Measurements from ENCODE around the gene TRIM56. TPM values are rescaled to one million over a fixed set of nuclear protein-coding genes. Genes with fewer than 3 reads are reported as not detected.
"Not testable (repeated sequence)": the region's sequence is repeated elsewhere in the genome, so short reads cannot be mapped to it uniquely, and the experiment has no call there.

Gene TRIM56, protein sequence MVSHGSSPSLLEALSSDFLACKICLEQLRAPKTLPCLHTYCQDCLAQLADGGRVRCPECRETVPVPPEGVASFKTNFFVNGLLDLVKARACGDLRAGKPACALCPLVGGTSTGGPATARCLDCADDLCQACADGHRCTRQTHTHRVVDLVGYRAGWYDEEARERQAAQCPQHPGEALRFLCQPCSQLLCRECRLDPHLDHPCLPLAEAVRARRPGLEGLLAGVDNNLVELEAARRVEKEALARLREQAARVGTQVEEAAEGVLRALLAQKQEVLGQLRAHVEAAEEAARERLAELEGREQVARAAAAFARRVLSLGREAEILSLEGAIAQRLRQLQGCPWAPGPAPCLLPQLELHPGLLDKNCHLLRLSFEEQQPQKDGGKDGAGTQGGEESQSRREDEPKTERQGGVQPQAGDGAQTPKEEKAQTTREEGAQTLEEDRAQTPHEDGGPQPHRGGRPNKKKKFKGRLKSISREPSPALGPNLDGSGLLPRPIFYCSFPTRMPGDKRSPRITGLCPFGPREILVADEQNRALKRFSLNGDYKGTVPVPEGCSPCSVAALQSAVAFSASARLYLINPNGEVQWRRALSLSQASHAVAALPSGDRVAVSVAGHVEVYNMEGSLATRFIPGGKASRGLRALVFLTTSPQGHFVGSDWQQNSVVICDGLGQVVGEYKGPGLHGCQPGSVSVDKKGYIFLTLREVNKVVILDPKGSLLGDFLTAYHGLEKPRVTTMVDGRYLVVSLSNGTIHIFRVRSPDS
- 10 to 100 TPM; 20.7 to 22.4 TPM for total RNA-seq
- long read RNA-seq, full-length matches to known transcripts: 3 of 10 reads
- long read RNA-seq, partial matches to known transcripts: 0 of 10 reads
- long read RNA-seq, other reads (novel, unspliced or antisense): 7 of 10 reads

DNA sequence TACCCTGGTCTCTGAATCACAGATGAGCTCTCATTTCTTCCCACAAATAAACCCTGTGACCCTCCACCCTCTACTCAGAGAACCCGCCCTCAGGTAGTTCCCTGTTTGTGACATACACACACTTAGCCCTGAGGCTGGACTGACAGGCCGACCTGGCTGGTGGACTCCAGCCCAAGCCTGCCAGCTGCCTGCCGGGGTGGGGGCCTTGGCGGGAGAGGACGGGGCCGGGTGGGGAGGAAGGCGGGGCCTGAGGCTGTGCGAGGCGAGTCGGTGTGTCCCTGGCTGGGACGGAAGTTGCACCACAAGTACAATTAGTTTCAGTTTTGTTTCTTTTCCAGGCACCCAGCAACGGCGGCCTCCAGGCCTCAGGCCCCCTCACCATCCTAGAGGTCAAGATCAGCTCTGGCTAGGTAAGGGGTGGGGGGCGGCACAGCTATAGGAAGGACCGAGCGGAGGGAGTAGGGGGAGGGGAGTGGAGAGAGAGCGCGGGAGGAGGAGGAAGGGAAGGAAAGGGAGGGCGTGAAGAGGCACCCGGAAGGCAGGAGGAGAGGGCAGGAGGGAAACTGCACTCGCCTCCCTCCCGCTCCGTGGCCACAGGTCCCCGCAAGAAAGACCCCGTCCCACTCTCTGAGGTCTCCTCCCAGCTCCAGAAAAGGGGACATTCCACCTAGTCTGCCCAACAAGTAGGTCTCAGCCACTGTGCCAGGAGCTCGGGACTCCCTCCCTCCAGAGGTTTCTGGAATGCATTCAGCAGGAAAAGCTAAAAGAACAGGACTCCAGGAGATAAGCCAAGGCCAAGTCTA, at the start of gene TRIM56:
Gene TRIM56 (plus strand): TSS at position 320 of the 803 bp plus-strand sequence. CDS start 1,832 bp downstream, outside the sequence.
- ATAC-seq (peak; percentile 96 to 97), DNase-seq (peak; percentile 92)
- intact Hi-C loops (cut with DNase I): no loop called here

DNA sequence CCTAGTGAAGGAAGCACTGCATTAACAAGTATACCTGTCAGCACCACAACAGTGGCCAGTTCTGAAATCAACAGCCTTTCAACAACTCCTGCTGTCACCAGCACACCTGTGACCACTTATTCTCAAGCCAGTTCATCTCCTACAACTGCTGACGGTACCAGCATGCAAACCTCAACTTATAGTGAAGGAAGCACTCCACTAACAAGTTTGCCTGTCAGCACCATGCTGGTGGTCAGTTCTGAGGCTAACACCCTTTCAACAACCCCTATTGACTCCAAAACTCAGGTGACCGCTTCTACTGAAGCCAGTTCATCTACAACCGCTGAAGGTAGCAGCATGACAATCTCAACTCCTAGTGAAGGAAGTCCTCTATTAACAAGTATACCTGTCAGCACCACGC, 49.3 kb upstream of the TRIM56 start:
- DNase-seq (no peak), ATAC-seq (no peak)
- intact Hi-C loops (cut with DNase I): no loop called here

GRCh38 chr7:101041283-101041682, 44.0 kb upstream of the TRIM56 start:
- ATAC-seq; intact Hi-C loops (cut with DNase I); DNase-seq: not testable (repeated sequence)

GRCh38 chr7:101058355-101058754, 26.9 kb upstream of the TRIM56 start:
- intact Hi-C loops (cut with DNase I): loop anchor here (2.0 to 10.0 kb wide), 3 partner anchors 94 to 162 kb away; partner anchors contain the start of genes ACHE (in 1 of the 2) and MUC12 (in 1 of the 2)
- ATAC-seq: peak; percentile 68 to 81
- DNase-seq: peak; percentile 67

DNA sequence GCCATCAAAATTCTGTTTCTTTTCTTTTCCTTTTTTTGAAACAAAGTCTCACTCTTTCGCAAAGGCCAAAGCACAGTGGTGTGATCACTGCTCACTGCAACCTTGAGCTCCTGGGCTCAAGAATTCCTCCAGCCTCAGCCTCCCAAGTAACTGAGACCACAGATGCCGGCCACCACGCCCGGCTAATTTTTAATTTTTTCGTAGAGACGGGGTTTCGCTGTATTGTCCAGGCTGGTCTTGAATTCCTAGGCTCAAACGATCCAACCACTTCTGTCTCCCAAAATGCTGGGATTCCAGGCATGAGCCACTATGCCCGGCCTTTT, 25.7 kb upstream of the TRIM56 start:
- intact Hi-C loops (cut with DNase I): loop anchor here (2.0 to 10.0 kb wide), 3 partner anchors 95 to 163 kb away; partner anchors contain the start of genes ACHE (in 1 of the 2) and MUC12 (in 1 of the 2)
- ATAC-seq: no peak

GRCh38 chr7:101060992-101061391, 24.3 kb upstream of the TRIM56 start:
- no peak for ATAC-seq
- DNase-seq: no peak
- intact Hi-C loops (cut with DNase I): no loop called here

More for the DNA sequence above, 25.7 kb upstream of the TRIM56 start:
- DNase-seq: no peak

- ATAC-seq; intact Hi-C loops (cut with DNase I); DNase-seq: not testable (repeated sequence)
Measured at GRCh38 chr7:101064176-101064550, 21.1 kb upstream of the TRIM56 start.

- ATAC-seq; DNase-seq; intact Hi-C loops (cut with DNase I): not testable (repeated sequence)
Measured at GRCh38 chr7:101065162-101065561, 20.1 kb upstream of the TRIM56 start.

DNA sequence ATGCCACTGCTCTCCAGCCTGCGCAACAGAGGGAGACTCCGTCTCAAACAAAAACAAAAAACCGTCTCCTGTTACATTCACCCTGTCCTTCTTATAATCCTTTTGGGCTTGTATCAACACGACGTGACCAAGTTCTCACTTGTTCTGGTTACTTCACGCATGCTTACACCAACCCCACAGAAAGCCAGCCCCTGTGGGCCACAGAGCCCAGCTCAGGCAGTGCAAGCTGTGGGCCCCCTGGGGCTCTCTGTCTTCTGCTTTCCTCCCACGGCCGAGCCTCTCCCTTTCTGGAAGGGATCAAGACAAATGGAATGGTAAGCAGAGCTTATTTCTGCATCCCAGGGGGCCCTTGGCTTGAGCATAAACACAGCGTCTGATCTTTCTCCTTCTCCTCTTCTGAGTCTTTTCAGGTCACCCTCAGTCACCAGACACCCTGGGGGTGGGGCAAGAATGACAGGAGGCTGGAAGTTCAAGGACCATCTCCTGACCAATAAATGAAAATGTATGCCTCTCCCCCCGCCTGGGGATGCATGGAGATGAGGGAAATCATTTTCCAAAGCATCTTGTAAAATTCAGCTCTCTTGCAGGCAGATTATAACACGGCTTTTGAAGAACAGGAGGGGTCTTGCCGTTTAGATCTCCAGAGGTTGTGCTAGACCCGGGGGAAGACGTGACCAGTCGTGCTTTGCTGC, 19.0 kb upstream of the TRIM56 start:
- intact Hi-C loops (cut with DNase I): no loop called here
- no peak for DNase-seq
- ATAC-seq: no peak

DNA sequence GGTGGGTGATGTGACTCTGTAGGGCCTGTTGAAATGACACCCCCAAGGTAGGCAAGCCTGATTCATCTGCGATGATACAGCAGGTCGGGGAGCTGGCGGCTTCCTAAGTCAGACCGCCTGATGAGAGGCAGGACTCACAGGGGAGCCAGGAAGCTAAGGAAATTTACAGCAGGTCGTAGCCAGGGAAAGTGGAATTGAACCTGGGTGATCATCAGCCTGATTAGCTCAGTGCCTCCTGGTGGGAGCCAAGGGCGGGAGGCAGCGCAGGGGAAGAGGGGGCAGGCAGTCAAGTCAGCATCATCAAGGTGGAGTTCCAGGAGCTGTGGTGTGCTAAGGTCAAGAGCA, 18.5 kb upstream of the TRIM56 start:
- DNase-seq: no peak
- intact Hi-C loops (cut with DNase I): no loop called here

DNA sequence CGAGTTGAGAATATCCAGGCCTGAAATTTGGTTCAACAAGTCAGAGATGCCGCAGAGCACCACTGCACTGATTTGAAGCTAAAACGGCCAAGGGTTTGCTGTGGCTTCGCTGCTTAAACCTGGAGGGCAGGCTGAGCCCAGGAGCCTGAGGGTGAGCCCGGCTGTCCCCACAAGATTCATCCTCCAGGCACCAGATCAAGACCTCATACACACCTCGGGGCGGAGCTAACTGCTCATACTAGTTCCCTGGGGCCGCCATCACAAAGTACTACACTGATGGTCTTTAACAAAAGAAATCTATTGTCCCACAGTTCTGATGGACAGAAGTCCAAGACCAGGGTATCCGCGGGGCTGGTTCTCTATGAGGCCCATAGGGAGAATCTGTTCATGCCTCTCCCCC, 16.9 kb upstream of the TRIM56 start:
- no peak for DNase-seq
- intact Hi-C loops (cut with DNase I): no loop called here
- no peak for ATAC-seq

More for the DNA sequence above, 18.5 kb upstream of the TRIM56 start:
- ATAC-seq: no peak

DNA sequence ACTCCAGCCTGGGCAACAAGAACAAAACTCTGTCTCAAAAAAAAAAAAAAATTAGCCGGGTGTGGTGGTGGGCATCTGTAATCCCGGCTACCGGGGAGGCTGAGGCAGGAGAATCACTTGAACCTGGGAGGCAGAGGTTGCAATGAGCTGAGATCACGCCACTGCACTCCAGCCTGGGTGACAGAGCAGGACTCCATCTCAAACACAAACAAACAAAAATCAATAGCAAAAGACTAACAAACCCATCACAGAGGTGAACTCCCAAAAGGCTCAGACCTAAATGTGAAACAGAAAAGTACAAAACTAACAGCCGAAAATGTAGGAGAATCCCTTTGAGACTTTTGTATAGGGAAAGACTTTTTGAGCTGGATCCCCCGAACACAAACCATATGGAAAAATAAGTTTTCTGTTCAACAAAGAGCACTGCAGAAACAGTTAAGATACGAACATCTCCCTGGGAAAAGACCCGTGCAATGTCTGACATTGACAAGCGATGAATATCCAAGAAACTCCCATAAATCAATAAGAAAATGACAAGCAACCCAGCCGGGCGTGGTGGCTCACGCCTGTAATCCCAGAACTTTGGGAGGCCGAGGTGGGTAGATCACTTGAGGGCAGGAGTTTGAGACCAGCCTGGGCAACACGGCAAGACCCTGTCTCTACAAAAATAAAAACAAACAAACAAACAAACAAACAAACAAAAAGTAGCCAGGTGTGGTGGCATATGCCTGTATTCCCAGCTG, 13.7 kb upstream of the TRIM56 start:
- DNase-seq; intact Hi-C loops (cut with DNase I); ATAC-seq: not testable (repeated sequence)

DNA sequence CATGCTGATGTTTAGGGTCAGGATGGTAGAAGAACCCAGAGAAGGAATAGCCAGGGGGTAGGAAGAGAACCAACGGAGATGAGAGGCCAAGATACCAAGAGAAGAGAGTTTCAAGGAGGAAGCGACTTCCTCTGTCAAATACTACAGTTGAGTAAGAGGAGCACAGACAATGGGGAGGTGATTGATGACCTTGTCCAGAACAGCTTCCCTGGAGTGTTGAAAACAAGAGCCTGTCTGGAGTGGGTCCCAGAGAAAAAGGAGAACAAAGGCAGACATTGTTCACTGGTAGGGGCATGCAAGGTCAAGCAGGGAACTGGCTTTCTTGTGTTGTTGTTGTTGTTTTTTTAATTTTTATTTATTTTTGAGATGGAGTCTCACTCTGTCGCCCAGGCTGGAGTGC, 9.6 kb upstream of the TRIM56 start:
- no peak for ATAC-seq
- DNase-seq: no peak
- intact Hi-C loops (cut with DNase I): no loop called here

GRCh38 chr7:101076183-101076582, 9.1 kb upstream of the TRIM56 start:
- DNase-seq; ATAC-seq; intact Hi-C loops (cut with DNase I): not testable (repeated sequence)

GRCh38 chr7:101077303-101078086, 7.8 kb upstream of the TRIM56 start:
- ATAC-seq: peak; percentile 90 to 91
- peak; percentile 77 for DNase-seq
- intact Hi-C loops (cut with DNase I): no loop called here

DNA sequence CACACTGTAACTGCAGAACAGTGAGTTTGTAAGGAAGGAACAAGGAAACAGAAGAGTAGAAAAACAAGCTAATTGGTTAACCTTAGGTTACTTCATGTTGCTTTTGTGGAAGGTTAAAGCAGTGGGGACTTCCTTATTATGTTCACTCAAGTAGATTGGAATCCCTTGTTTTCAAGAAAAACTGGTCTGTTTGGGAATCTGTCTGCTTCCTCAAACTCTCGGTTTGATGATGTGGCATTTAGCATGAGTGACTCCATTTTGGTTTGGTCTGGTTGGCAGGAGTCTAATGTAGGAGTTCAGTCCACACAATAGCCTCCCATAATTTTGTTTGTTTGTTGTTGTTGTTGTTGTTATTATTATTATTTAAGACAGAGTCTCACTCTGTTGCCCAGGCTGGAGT, 3.8 kb upstream of the TRIM56 start:
- intact Hi-C loops (cut with DNase I): no loop called here
- no peak for DNase-seq
- ATAC-seq: no peak

DNA sequence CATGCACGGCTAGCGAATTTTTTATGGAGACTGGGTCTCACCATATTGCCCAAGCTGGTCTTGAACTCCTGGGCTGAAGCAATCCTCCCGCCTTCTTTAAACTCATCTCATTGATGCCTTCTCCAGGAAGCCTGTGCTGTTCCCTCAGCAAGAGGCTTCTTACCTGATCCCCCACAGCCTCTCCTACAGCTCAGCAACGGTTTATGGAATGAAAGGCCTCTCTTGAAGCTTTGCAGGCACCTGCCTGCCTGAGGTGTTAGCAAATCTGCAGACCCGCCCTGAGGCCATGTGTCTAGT, 468 bp upstream of the TRIM56 start:
- no peak for DNase-seq
- no peak for ATAC-seq
- intact Hi-C loops (cut with DNase I): no loop called here
